ENCODE measurements around the gene LTB.

The LTB gene

DNA sequence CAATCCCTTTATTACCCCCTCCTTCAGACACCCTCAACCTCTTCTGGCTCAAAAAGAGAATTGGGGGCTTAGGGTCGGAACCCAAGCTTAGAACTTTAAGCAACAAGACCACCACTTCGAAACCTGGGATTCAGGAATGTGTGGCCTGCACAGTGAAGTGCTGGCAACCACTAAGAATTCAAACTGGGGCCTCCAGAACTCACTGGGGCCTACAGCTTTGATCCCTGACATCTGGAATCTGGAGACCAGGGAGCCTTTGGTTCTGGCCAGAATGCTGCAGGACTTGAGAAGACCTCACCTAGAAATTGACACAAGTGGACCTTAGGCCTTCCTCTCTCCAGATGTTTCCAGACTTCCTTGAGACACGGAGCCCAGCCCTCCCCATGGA is 4.7 kb downstream of the LTB start:
- DNase-seq: peak in 1 of 10 donors; percentile 9
- intact Hi-C loops (cut with DNase I): no loop called here

DNA sequence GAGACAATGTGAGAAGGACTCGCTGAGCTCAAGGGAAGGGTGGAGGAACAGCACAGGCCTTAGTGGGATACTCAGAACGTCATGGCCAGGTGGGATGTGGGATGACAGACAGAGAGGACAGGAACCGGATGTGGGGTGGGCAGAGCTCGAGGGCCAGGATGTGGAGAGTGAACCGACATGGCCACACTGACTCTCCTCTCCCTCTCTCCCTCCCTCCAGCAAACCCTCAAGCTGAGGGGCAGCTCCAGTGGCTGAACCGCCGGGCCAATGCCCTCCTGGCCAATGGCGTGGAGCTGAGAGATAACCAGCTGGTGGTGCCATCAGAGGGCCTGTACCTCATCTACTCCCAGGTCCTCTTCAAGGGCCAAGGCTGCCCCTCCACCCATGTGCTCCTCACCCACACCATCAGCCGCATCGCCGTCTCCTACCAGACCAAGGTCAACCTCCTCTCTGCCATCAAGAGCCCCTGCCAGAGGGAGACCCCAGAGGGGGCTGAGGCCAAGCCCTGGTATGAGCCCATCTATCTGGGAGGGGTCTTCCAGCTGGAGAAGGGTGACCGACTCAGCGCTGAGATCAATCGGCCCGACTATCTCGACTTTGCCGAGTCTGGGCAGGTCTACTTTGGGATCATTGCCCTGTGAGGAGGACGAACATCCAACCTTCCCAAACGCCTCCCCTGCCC is 5.2 kb downstream of the LTB start:
- DNase-seq: peak in 1 of 10 donors; percentile 74
- intact Hi-C loops (cut with DNase I): no loop called here

DNA sequence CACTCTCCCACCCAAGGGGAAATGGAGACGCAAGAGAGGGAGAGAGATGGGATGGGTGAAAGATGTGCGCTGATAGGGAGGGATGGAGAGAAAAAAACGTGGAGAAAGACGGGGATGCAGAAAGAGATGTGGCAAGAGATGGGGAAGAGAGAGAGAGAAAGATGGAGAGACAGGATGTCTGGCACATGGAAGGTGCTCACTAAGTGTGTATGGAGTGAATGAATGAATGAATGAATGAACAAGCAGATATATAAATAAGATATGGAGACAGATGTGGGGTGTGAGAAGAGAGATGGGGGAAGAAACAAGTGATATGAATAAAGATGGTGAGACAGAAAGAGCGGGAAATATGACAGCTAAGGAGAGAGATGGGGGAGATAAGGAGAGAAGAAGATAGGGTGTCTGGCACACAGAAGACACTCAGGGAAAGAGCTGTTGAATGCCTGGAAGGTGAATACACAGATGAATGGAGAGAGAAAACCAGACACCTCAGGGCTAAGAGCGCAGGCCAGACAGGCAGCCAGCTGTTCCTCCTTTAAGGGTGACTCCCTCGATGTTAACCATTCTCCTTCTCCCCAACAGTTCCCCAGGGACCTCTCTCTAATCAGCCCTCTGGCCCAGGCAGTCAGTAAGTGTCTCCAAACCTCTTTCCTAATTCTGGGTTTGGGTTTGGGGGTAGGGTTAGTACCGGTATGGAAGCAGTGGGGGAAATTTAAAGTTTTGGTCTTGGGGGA is 6.1 kb downstream of the LTB start:
- intact Hi-C loops (cut with DNase I): no loop called here
- no peak for DNase-seq

DNA sequence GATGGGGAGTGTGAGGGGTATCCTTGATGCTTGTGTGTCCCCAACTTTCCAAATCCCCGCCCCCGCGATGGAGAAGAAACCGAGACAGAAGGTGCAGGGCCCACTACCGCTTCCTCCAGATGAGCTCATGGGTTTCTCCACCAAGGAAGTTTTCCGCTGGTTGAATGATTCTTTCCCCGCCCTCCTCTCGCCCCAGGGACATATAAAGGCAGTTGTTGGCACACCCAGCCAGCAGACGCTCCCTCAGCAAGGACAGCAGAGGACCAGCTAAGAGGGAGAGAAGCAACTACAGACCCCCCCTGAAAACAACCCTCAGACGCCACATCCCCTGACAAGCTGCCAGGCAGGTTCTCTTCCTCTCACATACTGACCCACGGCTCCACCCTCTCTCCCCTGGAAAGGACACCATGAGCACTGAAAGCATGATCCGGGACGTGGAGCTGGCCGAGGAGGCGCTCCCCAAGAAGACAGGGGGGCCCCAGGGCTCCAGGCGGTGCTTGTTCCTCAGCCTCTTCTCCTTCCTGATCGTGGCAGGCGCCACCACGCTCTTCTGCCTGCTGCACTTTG is 6.8 kb downstream of the LTB start, which contains the start of gene TNF:
TNF (plus strand) TSS at position 231 of the 567 bp plus-strand sequence; CDS start at position 408, 177 bp downstream.
- DNase-seq: peak in 4 of 10 donors; percentile 28 to 87 (median 32)
- intact Hi-C loops (cut with DNase I): no loop called here

DNA sequence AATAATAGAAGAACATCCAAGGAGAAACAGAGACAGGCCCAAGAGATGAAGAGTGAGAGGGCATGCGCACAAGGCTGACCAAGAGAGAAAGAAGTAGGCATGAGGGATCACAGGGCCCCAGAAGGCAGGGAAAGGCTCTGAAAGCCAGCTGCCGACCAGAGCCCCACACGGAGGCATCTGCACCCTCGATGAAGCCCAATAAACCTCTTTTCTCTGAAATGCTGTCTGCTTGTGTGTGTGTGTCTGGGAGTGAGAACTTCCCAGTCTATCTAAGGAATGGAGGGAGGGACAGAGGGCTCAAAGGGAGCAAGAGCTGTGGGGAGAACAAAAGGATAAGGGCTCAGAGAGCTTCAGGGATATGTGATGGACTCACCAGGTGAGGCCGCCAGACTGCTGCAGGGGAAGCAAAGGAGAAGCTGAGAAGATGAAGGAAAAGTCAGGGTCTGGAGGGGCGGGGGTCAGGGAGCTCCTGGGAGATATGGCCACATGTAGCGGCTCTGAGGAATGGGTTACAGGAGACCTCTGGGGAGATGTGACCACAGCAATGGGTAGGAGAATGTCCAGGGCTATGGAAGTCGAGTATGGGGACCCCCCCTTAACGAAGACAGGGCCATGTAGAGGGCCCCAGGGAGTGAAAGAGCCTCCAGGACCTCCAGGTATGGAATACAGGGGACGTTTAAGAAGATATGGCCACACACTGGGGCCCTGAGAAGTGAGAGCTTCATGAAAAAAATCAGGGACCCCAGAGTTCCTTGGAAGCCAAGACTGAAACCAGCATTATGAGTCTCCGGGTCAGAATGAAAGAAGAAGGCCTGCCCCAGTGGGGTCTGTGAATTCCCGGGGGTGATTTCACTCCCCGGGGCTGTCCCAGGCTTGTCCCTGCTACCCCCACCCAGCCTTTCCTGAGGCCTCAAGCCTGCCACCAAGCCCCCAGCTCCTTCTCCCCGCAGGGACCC is 7.8 kb downstream of the LTB start:
- intact Hi-C loops (cut with DNase I): no loop called here
- DNase-seq: peak in 1 of 10 donors; percentile 44

DNA sequence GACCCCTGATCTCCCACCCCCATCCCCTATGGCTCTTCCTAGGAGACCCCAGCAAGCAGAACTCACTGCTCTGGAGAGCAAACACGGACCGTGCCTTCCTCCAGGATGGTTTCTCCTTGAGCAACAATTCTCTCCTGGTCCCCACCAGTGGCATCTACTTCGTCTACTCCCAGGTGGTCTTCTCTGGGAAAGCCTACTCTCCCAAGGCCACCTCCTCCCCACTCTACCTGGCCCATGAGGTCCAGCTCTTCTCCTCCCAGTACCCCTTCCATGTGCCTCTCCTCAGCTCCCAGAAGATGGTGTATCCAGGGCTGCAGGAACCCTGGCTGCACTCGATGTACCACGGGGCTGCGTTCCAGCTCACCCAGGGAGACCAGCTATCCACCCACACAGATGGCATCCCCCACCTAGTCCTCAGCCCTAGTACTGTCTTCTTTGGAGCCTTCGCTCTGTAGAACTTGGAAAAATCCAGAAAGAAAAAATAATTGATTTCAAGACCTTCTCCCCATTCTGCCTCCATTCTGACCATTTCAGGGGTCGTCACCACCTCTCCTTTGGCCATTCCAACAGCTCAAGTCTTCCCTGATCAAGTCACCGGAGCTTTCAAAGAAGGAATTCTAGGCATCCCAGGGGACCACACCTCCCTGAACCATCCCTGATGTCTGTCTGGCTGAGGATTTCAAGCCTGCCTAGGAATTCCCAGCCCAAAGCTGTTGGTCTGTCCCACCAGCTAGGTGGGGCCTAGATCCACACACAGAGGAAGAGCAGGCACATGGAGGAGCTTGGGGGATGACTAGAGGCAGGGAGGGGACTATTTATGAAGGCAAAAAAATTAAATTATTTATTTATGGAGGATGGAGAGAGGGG is 8.8 kb downstream of the LTB start:
- no peak for DNase-seq
- intact Hi-C loops (cut with DNase I): no loop called here

DNA sequence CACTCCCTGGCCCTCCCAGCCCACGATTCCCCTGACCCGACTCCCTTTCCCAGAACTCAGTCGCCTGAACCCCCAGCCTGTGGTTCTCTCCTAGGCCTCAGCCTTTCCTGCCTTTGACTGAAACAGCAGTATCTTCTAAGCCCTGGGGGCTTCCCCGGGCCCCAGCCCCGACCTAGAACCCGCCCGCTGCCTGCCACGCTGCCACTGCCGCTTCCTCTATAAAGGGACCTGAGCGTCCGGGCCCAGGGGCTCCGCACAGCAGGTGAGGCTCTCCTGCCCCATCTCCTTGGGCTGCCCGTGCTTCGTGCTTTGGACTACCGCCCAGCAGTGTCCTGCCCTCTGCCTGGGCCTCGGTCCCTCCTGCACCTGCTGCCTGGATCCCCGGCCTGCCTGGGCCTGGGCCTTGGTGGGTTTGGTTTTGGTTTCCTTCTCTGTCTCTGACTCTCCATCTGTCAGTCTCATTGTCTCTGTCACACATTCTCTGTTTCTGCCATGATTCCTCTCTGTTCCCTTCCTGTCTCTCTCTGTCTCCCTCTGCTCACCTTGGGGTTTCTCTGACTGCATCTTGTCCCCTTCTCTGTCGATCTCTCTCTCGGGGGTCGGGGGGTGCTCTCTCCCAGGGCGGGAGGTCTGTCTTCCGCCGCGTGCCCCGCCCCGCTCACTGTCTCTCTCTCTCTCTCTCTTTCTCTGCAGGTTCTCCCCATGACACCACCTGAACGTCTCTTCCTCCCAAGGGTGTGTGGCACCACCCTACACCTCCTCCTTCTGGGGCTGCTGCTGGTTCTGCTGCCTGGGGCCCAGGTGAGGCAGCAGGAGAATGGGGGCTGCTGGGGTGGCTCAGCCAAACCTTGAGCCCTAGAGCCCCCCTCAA is 9.9 kb downstream of the LTB start, which contains the start of gene LTA:
LTA (plus strand) TSS at position 249 of the 871 bp plus-strand sequence; CDS start at position 703, 454 bp downstream.
- intact Hi-C loops (cut with DNase I): no loop called here
- no peak for DNase-seq

DNA sequence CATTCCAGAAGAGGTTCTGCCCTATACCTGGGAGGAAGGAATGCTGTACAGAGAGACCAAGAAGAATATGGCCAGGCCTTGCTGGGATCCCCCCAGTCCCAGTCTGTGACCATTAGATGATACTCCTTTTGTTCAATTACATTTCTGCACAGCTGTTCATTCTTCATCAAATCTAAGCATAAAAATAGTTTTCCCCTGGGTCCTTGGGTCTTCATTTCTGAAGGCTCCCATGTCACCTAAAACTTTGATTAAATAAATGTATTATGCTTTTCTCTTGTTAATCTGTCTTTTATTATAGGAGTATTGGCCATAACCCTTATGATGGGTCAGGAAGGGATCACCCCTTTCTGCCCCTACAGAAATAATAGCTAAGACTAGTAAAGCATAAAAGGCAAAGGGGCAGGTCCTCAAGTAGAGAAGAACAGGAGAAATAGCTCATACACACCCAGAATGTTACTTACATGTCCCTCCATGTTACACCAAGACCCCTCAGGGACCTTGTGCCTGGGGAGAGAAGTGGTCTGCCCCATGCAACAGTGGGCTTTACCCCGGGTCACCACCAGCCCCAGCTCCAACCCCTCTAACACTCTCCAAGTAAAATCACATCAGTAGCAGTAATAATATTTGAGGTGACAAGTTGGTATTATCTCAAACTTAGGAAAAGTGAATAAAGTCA is 12.2 kb downstream of the LTB start:
- intact Hi-C loops (cut with DNase I): no loop called here

DNA sequence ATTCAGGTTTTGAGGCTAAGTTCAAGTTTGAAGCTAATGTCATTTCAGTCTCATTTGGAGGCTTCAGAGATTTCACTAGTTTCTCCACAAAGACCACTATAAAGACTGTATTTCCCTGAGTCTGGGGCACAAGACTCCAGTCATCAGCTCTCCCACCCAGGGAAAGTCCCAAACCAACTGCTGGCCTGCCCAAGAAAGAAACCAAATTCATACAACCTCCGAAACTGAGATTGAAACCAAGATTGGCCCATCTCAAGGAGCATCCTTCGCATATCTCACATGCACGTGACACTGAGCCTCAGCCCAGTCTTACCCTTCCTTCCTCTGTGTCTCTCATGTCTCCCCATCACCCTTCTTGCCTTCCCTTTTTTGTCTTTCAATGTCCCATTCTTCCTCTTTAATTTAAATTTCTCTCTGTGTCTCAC is 13.7 kb downstream of the LTB start:
- intact Hi-C loops (cut with DNase I): no loop called here
- no peak for DNase-seq

More for the DNA sequence above, 12.2 kb downstream of the LTB start:
- no peak for DNase-seq

DNA sequence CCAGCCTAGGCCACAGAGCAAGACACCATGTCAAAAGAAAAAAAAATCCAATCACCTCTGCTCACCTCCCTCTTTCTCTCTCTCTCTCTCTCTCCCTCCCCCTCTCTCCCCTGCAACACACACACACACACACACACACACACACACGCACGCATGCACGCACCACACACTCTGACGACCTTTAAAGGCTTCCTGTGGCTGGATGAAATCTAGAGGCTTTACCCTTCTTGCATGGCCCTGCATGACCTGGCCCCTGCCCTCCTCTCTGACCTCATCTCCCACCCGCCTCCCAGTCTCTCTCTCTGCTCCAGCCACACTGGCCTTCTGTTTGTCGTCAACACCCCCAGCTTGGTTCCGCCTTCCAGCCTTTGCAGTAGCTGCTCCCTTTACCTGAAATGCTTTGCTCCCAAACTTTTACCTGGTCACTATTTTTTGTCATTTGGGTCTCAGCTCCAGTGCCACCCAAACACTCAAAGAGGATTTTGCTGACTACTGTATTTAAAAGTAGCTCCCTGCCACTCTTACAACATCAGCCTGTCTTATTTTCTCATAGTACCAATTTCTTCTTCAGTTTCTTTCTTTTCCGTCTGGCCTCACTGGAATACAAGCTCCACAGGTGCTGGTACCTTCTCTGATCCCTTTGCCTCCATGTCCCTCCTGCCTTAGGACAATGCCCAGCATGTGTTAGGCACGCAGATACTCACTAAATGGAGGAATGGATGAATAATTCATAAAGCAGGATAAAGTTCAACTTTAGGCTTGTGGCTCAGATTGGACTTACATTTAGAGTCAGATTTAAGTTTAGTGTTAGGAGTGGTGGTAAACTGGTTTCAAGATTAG is 14.5 kb downstream of the LTB start:
- intact Hi-C loops (cut with DNase I): no loop called here
- no peak for DNase-seq

DNA sequence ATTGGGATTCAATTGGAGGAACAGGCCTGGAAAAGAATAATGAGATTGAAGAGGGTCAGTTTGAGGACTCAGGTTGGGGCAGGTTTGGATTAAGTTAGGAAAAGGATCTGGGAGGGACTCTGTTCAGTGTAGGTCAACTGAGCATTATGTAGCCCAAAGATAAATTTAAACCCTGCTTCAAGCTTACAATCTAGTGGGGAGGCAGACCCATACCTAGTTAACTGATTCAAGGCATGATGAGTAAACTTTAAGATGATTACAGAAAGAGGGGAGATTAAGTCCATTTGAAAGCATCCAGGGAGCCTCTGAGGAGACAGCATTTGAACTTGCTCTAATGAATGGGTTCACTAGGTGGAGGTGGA is 21.5 kb downstream of the LTB start:
- DNase-seq: no peak
- intact Hi-C loops (cut with DNase I): no loop called here

DNA sequence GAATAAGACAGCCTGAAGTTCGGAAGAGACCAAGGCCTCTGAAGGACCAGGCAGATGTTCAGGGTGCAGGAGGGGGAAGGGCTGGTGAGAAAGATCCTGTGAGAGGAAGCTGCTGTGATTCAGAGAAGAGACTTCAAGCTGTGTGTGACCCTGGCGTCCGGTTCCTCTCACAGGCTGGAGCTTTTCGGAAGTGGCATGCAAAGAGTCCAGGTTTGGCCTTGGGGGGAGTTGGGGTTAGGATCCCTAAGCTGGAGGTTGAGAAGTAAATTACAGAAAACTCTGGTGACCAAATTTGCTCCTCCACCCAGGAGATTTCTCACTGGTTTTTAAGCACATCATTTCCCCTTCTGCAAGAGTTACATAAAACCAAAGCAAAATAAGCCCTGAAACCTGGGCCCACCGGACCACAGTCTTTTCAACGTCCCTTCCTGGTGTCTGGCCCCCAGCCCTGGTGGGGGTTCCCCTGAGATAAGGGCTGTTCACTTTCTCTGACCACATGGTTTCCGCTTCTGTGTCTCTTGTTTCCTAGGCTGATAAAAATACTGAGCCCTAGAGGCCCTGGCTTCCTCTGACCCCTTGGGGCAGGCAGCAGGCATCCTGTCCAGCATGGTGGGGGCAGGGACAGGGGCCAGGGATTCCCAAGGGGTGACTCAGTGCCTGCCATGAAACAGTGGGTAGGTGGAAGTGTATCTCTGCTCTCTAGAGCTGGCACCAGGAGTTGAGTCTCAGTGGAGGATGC is 22.1 kb downstream of the LTB start:
- DNase-seq: peak in 1 of 10 donors; percentile 89

DNA sequence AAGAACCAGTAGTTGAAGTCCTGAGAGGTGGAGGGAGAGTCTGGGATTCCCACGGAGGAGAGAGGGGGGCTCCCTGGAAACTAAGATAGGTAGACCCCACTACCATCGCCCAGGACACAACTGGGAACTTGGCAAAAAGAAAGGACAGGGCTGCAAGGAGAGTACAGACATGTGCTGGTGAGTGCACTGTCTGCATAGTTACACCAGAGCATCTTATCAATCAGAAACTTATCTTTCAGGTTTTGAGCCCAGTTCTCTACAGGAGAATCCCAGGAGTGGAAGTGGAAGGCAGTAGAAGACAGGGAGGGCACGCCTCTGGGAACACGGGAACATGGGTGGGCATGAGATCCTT is 22.6 kb downstream of the LTB start:
- no peak for DNase-seq
- intact Hi-C loops (cut with DNase I): no loop called here

More for the DNA sequence above, 22.1 kb downstream of the LTB start:
- intact Hi-C loops (cut with DNase I): no loop called here

DNA sequence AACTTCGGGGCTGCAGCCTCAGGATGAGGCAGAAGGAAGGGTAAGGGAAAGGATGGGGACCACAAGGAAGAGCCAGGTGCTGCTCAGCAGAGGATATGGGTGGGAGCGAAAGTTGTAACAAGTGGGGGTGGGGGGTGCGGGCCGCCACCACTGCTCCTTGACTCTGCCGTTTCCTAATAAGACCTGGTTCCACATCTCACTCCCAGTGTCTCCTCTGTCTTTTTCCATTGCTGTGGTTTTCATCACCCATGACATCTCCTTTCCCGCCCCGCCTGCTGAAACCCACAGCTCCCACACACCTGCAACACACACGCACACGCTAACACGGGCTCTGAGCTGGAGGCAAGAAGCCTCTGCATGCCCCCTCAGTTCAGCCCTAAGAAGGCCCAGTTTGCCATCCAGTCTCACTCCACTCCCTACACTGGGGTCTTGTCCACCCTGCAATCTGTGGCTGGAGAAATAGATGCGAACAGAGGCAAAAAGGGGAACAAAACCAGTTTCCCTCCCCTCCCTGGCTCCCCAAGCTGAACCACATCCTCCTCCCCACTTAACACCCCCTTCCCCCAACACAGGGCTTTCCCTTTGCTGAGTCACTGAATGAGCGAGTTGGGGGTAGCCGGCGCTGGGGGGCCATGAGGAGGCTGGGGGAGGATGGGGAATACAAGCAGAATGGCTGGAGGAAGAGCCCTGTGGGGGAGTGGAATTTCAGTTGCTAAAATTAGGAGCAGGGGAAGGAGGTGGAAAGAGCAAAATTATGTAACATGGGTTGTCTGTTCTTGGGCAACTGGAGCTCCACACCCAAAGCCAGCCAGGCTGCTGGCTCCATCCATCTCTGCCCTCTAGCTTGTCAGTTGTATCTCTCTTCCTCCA is 23.4 kb downstream of the LTB start:
- intact Hi-C loops (cut with DNase I): no loop called here
- peak in 4 of 10 donors; percentile 28 to 88 (median 64) for DNase-seq

DNA sequence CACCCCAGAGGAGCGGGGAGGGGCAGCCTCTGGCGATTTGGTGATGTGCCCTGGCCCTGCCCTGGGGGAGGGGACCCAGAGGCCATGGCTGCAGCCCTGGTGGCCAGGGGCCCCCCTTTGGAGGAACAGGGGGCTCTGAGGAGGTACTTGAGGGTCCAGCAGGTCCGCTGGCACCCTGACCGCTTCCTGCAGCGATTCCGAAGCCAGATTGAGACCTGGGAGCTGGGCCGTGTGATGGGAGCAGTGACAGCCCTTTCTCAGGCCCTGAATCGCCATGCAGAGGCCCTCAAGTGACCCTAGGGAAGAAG is 24.0 kb downstream of the LTB start:
- intact Hi-C loops (cut with DNase I): no loop called here
- DNase-seq: no peak
